ENCODE data around the gene PRDM5.

Gene PRDM5

DNA sequence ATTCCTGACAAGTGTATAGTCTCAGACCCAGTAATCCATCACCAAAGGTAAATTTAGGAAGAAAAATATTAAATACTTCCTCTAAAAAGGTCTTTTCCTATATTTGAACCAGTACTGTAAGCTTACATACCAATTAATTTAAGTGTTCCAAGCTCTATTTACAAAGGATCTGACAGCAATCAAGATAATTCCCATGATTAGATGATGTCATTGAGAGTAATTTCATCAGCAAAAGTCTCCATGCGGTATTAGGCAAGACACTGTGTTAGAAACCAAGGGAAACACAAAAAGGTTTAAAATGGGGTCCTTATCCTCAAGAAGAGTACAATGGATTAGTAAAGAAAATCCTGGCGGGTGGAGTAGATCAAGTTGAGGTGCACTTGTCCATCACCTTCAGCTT is 198.5 kb downstream of the PRDM5 start:
- no peak for TF ChIP-seq POLR2A (IDR thresholded peaks at IDR 0.05; ENCODE audit: low read length)
- no peak for TF ChIP-seq GATA1 (IDR thresholded peaks at IDR 0.05; ENCODE audit: low read depth, low read length)
- DNase-seq: no peak

DNA sequence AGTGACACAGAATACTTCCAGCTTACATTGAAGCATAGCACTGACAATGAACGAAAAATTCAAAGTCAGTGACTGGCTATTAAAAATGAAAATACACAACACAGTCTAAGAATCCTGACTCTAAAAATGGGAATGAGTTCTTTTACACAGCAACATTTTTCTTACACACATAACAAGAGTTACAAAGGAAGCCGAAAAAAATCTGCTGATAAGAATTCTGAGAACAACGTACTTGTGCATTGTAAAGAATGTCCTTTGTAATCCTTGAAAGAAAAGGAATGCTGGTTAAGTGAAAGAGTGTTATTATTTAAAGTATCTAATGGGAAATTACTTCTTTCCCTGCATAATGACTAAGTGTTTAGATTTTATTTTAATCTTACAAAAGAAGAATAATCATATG is 199.4 kb downstream of the PRDM5 start:
- TF ChIP-seq POLR2A (IDR thresholded peaks at IDR 0.05; ENCODE audit: low read length) (no peak), GATA1 (IDR thresholded peaks at IDR 0.05; ENCODE audit: low read depth, low read length) (no peak)
- DNase-seq: no peak

DNA sequence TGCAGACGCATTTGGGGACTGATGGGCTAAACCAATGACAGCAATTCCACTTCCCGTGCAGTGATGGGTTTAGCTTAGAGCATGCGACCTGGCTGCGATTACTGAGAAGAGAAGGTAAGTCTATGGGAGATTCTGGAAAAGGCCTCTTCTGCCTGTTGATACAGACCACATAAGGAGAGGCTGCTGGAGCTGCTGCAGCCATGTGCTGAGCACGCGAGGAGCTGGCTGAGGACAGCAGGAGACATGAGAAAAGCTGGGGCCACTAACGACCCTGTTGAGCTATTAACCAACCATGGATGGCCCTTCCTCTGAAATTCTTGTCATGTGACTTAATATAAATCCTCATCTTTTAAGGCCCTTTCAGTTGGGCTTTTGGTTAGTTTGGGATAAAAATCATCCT is 199.9 kb downstream of the PRDM5 start:
- DNase-seq: no peak
- no peak for TF ChIP-seq POLR2A (IDR thresholded peaks at IDR 0.05; ENCODE audit: low read length)
- no peak for TF ChIP-seq GATA1 (IDR thresholded peaks at IDR 0.05; ENCODE audit: low read depth, low read length)

DNA sequence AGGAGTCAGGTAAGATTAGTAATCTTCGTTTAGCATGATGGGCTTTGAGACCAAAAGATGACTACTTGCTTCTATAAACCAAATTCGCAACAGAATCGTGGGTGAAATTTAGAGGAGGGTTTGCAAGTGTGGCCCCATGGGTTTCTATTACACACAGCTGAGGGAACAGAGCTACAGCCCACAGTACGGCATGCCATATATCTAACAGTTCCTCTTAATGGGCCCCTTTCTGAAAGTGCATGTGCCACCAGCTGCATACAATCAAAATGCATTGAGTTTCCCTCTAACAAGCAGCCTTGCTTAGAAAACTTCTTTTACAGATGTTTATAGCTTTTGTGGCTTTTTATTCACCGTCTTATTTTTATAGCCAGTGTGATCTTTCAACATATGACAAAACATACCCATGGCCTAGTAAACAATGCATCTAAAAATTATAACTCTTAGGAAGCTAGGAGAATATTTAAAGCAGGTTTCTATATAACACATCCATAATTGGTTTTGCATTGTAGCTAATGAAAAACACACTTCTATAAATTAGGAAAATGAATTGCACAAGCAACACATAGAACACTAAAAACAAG is 202.1 kb downstream of the PRDM5 start:
- no peak for TF ChIP-seq GATA1 (IDR thresholded peaks at IDR 0.05; ENCODE audit: low read depth, low read length)
- TF ChIP-seq POLR2A (IDR thresholded peaks at IDR 0.05; ENCODE audit: low read length): no peak
- DNase-seq: no peak

DNA sequence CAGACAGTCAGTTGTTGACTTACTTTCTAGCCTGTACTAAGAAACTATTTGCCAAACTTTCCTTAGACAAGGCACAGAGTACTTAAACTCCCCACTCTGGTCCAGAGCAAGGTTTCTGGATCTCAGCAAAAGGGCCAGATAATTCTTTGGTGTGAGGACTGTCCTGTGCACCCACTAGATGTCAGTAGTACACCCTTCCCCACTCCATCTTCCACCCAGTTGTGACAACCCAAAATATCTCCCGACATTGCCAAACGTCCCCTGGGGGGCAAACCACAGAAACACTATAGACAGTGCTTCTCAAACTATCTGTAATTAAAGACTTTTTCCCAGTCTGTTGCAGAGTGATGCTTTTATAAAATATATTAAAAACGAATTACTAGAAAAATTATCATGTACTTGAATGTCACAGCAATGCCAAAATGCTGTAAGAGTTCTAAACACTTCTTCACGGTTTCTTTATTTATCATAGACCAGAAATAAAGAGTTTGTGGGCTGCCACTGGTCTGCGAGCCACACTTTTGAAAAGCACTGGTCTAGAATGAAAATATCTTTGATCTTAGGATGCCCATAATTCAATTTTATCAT is 203.5 kb downstream of the PRDM5 start:
- TF ChIP-seq POLR2A (IDR thresholded peaks at IDR 0.05; ENCODE audit: low read length): no peak
- TF ChIP-seq GATA1 (IDR thresholded peaks at IDR 0.05; ENCODE audit: low read depth, low read length): no peak
- DNase-seq: peak; percentile 31 to 55

DNA sequence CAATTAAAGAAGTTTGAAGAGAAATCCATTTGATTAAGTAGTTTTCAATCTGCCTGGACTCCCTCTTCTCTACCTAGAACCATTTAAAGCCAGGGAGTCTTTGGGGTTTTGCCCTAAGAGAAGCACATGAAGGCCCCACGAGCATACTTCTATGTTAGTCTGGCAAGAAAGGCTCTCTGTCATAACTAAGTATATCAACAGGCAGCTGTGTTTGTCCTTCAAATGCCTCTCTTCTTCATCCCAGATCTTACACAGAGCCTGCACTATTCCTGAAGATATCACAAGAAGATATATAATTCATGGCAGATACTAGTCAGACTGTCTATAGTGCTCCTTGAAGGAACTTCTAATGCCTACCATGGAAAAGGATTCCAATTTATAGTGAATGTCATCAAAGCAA is 206.2 kb downstream of the PRDM5 start:
- TF ChIP-seq GATA1 (IDR thresholded peaks at IDR 0.05; ENCODE audit: low read depth, low read length) (no peak), POLR2A (IDR thresholded peaks at IDR 0.05; ENCODE audit: low read length) (no peak)
- no peak for DNase-seq

DNA sequence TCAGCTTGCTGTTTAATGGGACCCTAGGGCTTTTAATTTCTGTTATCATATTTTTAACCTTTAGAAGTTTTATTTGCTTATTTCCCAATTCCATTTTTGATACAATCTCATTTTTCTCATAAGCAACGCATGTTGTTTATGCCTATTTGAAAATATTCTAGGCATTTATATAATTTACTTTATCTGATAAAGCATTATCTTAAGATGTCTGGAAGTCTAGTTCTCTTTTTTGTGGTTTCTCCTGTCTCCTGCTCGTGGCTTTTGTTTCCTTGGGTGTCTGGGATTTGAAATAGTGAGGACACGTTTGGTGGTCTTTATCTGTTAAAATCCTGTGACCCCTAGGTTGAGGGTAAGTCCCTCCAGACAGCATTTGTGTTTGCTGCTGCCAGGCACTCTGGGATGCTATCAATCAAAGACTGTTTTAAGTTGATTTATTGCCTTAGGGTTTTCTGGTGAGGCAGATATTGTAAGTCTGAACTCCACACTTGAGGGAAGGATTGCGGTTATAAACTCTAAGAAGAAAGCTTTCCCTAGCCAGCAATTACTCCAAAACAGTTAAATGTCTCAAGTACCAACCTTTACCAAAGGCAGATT is 208.0 kb downstream of the PRDM5 start:
- no peak for TF ChIP-seq GATA1 (IDR thresholded peaks at IDR 0.05; ENCODE audit: low read depth, low read length)
- DNase-seq: no peak

DNA sequence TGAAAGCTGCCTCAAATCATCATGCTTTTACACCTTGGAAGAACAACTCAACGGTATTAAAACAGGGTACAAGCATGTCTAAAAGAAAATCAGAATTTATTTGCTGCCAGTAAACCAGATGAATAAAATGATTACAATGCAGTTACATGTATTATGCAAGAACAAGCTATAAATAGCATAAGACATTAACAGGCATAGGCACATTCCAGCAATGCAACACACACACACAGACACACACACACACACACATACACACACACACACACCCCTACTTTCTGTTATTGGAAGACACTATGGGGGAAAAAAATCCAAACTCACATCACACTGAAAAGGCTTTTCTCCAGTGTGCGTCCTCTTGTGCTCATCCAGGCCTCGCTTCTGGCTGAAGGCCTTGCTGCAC is 212.5 kb downstream of the PRDM5 start:
- TF ChIP-seq POLR2A (IDR thresholded peaks at IDR 0.05; ENCODE audit: low read length) (no peak), GATA1 (IDR thresholded peaks at IDR 0.05; ENCODE audit: low read depth, low read length) (no peak)
- DNase-seq: no peak

DNA sequence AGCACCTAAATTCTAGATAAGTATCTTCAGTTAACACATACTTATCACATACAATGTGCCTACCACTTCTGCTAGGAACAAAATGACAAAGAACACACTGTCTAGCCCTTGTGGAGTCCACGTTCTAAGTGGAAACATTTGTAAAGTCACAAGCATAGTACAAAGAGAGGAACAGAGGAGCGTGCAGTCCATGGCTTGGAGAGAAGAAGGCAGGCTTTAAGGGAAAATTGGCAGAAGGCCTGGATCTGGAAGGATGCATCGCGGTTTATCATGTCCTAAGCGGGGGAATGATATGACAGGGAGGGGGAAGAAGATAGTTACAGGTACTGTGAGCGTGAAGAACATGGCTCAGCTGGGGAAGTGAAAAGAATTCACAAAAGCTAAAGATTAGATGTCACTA is 218.0 kb downstream of the PRDM5 start:
- no peak for DNase-seq

DNA sequence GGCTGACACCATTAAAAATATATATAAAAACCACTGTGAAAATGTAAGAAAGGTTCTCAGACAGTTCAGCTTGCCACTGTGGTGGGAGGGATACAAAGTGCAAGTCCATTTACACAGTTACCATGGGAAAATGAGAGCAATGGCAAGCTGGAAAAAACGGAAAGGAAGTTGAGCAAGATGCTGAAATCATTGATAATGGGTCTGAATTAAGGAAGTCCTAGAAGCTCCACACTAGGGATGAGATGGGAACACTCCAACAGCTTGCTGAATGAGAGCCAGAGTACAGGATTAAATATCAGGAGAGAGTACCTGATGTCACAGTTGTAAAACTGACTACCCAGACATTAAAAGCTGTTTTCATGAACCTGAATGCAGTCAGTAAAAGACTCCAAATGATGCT is 218.6 kb downstream of the PRDM5 start:
- no peak for TF ChIP-seq POLR2A (IDR thresholded peaks at IDR 0.05; ENCODE audit: low read length)
- TF ChIP-seq GATA1 (IDR thresholded peaks at IDR 0.05; ENCODE audit: low read depth, low read length): no peak
- no peak for DNase-seq

More for the DNA sequence above, 218.0 kb downstream of the PRDM5 start:
- no peak for TF ChIP-seq POLR2A (IDR thresholded peaks at IDR 0.05; ENCODE audit: low read length)
- no peak for TF ChIP-seq GATA1 (IDR thresholded peaks at IDR 0.05; ENCODE audit: low read depth, low read length)

DNA sequence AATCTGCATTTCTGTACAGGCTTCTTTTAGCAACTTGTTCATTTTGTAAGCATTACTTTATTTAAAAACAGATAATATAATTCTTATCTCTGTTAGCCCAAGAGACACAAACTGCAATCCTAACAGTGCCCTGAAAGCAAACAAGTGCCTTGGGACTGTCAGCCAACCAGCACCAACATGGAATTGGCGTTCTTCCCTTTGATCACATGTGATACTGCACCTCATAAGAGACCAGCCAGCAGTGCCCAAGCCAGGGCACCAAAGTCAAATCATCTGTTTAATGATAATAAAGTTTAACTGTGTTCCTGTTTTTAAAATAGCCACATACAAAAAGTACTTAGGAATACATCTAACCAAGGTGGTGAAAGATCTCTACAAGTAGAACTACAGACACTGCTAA is 223.2 kb downstream of the PRDM5 start:
- DNase-seq: no peak
- no peak for TF ChIP-seq GATA1 (IDR thresholded peaks at IDR 0.05; ENCODE audit: low read depth, low read length)
- TF ChIP-seq POLR2A (IDR thresholded peaks at IDR 0.05; ENCODE audit: low read length): no peak

DNA sequence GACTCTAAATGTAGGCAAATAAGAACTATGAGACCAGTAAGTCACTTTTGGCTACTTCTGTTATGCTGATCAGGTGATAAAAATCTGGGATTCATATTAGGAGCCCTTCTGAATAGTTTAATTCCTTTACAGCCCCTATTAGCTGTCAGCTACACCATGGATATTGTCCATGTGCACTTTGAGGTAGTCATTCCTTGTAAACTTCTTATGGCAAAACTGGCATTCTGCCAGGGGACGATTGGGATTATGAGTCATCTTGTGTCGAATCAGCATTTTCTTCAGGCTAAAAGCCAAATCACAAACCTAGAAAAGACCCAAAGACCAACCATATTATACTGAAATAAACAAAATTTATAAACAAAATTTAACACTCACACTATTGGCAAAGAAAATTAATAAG is 227.6 kb downstream of the PRDM5 start:
- TF ChIP-seq GATA1 (IDR thresholded peaks at IDR 0.05; ENCODE audit: low read depth, low read length) (no peak), POLR2A (IDR thresholded peaks at IDR 0.05; ENCODE audit: low read length) (no peak)
- peak in 1 of 2 experiments; percentile 31 for DNase-seq

DNA sequence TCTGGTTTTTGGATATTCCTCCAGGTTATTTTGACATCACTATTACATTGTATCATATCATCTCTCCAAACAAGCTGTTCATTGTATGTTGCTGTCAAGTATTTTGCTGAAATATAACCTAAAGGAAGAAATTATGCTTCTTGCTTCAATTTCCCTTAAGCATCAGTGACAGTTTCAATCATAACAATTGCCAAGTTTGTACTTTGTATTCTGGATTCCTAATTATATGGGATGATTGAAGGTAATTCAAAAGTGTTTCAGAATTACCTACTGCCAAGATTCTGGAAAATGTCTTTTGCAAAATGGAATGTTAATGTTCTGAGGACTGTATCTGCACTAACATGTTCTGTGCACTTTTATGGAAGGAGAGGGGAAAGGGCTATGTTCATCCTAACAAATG is 228.7 kb downstream of the PRDM5 start:
- DNase-seq: no peak
- TF ChIP-seq POLR2A (IDR thresholded peaks at IDR 0.05; ENCODE audit: low read length) (no peak), GATA1 (IDR thresholded peaks at IDR 0.05; ENCODE audit: low read depth, low read length) (no peak)

DNA sequence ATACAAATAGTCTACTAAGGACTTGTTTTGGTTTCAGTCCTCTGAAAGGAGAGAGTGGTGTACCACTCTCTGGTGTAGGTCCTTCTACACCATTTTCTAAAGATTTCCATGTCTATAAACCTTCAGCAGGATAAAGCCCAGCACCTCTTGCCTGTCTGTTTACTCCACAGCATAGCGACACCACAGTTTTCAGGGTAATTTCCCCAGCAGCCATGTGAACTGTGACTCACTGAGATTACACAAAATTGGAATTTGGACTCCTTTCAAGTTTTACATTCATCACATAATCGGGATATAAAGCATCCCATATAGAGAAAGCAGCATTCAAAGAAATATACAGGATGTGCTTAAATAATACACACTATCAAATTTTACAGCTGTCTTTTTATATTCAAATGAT is 229.6 kb downstream of the PRDM5 start:
- TF ChIP-seq GATA1 (IDR thresholded peaks at IDR 0.05; ENCODE audit: low read depth, low read length) (no peak), POLR2A (IDR thresholded peaks at IDR 0.05; ENCODE audit: low read length) (no peak)
- peak in 1 of 2 experiments; percentile 25 for DNase-seq

DNA sequence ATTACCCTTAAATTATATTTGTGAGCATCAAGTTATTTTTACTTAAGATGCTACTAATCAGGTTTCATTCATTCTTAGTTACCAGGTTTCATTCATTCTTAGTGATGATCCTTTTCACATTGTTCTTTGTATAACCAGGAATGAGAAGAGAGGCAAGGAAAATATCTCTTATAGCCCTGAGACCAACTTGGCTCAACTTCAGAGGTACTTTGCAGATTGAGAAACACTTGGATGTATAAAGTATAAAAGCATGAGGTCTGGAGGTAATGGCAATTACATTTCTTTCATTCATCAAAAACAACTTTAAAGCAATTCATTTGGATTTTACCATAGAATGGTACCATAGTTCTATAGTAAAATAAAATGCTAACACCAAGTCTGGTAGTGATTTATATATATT is 231.0 kb downstream of the PRDM5 start:
- no peak for TF ChIP-seq GATA1 (IDR thresholded peaks at IDR 0.05; ENCODE audit: low read depth, low read length)
- TF ChIP-seq POLR2A (IDR thresholded peaks at IDR 0.05; ENCODE audit: low read length): no peak

More for the DNA sequence above, 231.0 kb downstream of the PRDM5 start:
- no peak for DNase-seq

Data from erythroblast (primary cell).